Tibial nerve (tissue), 4 donors: ENCODE results near the gene S100PBP.

Experiments used
- CTCF ChIP-seq, 5 experiments: fragments of 200-600 bp in 3 of 5; fragments of 450-650 bp in 2 of 5; sonication (generic) in 3 of 5; IDR thresholded peaks; one replicate each; pipeline ENCODE4 v1.5.1; 2016 to 2019; ENCODE audit warnings: antibody characterized with exemption in 5 of 5, mild to moderate bottlenecking in 3 of 5, moderate library complexity in 2 of 5
- EP300 ChIP-seq, 2 donors: sonication (generic); formaldehyde crosslinking; IDR thresholded peaks; one replicate each; pipeline ENCODE4 v1.6.1; 2017; ENCODE audit warnings: antibody characterized with exemption in 2 of 2, mild to moderate bottlenecking in 1 of 2
- POLR2A ChIP-seq, 2 donors: fragments of 450-650 bp; IDR thresholded peaks; one replicate each; pipeline ENCODE4 v1.6.1; 2017; ENCODE audit warnings: antibody characterized with exemption in 2 of 2, mild to moderate bottlenecking in 2 of 2, moderate library complexity in 2 of 2

- TF ChIP-seq CTCF (IDR thresholded peaks at IDR 0.05) (no peak), POLR2A (IDR thresholded peaks at IDR 0.05) (no peak), EP300 (IDR thresholded peaks at IDR 0.05) (no peak)
Observed at GRCh38 chr1:32881291-32881690, 63.8 kb downstream of the S100PBP start.
